HG02840 (cell line): ENCODE measurements around the gene CCDC141.
A peak's percentile ranks its signal among the peaks of the same experiment; 100 is the strongest.

Source experiments
- ATAC-seq: cut with Tn5 transposase; IDR thresholded peaks from one replicate; pipeline ENCODE4 v1.9.1; 2021; ENCODE audit warnings: mild to moderate bottlenecking, moderate library complexity, moderate number of reproducible peaks; ENCODE audit not compliant: unreplicated experiment, low FRiP score

Gene CCDC141

GRCh38 chr2:178834086-178834485 lies 215.9 kb downstream of the CCDC141 start:
- no peak for ATAC-seq

DNA sequence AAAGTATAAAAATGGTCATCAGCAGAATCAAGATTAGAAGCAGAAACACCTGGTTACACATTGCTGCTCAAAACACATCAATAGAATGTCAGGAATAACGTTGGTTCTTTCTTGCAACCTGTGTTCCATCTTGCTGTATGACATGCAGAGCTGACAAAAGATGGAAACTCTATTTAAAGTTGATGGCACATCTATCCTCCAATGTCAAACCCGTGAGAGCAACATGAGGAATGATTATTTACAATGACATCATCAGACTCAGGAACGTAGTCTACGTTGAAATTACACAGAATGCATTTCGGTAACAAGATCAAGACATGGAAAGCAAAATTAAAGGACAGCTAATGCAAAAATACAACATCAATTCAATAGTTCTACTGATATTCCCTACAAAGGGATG lies 216.6 kb downstream of the CCDC141 start:
- no peak for ATAC-seq

GRCh38 chr2:178830451-178830850 lies 219.5 kb downstream of the CCDC141 start:
- ATAC-seq, result no peak

DNA sequence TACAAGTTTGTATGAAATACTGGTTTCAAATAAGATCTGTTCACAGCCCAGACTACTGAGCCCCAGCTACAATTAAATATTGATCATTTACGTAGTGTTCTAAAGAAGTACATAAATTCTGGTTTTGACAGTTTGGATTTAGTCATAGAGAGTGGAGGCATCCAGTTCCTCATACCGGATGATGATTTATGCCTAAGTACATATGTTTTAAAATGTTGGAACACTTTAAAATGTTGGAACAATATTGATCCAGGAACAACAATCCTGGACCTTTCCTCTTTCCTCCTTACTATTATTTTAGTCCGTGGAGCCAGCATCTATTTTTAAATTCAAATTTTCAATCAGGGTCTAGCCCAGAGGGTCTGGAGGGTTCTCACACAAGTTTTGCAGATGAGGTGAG lies 220.0 kb downstream of the CCDC141 start:
- no peak for ATAC-seq

DNA sequence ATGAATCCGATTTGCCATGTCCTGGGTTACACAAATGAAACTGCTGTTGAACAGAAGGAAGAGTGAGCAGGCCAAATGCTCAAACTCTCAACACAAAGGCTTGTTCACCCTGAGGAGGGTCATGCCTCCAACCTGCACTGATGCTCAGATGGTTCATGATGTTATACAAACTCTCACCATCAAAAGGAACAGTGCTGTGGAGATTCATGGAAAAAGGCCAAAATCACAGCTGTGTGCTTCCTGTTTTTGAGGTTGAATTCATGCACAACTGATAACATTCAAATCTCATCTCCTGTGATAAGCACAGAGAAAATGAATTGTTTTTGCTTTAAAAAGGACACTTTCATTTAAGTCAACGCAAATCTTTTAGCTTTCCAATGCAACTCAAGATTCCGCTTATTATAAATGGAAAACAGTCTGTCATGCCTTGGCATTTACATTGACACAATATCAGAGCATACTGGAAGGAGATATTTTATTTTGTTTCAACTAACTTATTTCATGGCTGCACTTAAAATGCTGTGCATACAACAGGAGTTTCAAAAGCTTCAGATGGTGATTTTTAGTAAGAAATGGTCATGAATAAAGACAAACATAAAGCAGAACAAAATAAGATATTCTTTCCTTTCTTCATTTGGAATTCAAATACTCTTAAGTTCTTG lies 220.5 kb downstream of the CCDC141 start:
- no peak for ATAC-seq

DNA sequence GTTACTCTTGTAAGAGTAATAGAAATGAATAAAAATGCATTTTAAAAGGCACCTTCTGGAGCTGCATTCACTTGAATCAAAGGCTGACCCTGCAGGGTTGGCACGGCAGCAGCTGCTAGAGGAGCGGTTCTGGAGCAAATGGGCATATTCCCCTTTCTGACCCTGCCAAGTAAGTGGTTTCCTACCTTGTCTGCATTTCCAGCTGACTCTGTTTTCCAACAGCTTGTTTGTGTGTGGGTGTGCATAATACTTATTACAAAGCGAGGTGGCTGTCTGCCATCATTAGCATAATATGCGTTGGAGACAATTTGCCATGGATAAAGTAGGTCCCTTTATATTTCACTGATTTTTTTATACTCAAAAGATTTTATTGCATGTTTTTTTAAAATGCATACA lies 221.5 kb downstream of the CCDC141 start:
- ATAC-seq, result no peak

DNA sequence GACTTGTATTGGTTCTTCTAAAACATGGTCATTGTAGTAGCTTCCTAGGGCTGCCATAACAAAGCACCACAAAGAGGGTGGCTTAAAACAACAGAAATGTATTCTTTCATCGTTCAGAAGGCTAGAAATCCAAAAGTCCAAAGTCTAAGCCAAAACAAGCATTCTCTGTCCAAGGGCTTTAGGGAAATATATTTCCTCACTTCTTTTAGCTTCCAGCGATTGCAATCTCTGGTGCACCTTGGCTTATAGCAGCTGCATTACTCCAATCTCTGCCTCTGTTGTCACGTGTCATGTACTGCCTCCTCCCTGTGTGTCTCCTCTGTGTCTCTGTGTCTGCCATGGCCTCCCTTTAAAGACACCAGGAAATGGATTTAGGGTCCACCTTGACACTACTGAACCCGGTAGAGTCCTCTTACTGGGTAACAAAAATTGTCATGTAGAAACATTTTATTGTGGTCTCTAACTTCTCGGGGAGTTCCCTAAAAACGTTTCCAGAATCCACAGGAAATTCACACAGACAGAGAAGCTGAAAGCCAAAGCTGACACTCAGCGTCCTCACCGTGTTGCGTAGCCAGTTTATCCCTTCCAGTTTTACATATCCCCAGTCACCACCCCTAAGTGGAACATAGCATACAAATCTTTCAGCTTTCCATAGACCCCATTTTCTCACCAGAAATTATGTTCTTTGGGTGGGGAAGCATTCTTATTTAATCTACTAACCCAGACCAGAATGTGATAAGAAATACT lies 222.0 kb downstream of the CCDC141 start:
- no peak for ATAC-seq

GRCh38 chr2:178827111-178827510 lies 222.8 kb downstream of the CCDC141 start:
- no peak for ATAC-seq

DNA sequence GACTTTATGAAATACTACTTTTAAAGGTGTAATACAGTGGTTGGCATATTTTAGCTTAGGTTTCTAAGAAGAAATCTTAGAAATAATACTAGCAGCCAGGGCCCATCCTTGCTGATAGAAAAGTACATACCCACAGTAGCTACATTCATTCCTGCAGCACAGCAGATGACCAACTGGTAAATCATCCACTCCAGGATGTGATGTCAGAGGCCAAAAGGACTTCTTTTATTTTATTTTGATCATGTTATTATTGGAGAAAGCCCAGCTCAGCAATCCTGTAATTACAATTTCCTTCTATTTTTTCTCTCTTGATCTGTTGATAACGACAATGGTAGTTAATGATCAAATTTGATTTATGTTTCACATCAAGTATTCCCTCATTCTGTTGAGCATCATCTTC lies 224.8 kb downstream of the CCDC141 start:
- no peak for ATAC-seq

DNA sequence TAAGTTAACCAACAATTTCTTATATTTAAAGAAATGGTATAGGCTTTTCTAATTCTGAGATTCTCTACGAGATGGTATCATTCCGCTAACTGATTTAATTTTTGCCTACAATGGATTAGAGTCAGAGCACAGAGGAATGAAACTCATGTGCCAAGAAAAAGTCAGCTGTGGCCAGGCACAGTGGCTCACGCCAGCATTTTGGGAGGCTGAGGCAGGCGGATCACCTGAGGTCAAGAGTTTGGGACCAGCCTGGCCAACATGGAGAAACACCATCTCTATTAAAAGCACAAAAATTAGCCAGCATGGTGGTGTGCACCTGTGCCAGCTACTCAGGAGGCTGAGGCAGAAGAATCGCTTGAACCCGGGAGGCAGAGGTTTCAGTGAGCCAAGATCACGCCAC lies 225.8 kb downstream of the CCDC141 start:
- no peak for ATAC-seq

GRCh38 chr2:178819992-178820391 lies 229.9 kb downstream of the CCDC141 start:
- ATAC-seq, result peak; percentile 81

DNA sequence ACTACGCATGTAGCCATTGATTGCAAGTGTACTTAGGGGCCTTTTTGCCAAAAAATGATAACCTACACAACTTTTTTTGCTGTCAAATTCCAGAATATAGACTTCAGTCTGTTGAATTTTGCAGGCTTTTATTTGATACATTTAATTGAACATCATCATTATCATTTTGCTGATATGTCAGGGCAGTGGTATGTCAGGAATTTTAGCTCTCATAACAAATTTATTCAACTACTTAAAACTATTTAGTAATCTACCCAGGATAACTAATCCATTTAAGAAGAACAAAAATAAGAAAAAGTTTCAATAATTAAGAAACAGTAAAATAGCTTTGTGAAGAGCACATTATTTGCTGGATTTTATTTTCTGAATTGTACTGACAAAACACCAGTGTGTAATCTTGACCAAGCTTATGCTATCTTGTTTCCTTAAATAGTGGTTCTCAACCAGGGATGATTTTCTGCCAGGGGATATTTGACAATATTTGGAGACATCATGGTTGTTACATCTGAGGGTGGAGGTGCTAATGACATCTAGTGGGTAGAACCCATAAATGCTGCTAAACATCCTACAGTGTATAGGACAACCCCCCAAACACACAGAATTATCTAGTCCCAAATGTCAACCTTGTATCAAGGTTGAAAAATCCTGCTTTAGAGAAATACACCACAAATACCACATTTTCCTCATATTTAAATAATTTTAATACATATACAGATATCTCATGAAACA lies 230.6 kb downstream of the CCDC141 start:
- no peak for ATAC-seq

DNA sequence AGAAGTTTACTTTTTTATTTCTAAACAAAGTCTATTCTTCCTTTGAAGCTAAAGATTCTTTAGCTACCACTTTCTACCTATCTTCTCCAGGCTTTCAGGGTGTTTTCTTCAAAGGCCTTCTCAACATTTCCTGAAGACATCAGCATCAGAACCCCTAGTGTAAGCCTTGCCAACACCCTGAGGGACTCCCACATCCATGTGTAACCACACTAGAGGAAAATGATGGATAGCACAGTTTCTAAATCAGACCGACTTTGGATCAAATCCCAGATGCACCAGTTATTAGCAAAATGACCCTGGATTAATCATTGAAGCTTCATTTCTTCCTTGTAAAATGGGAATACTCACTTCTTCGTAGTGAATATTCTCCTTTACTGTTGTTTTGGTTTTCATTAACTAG lies 238.0 kb downstream of the CCDC141 start:
- ATAC-seq, result no peak

DNA sequence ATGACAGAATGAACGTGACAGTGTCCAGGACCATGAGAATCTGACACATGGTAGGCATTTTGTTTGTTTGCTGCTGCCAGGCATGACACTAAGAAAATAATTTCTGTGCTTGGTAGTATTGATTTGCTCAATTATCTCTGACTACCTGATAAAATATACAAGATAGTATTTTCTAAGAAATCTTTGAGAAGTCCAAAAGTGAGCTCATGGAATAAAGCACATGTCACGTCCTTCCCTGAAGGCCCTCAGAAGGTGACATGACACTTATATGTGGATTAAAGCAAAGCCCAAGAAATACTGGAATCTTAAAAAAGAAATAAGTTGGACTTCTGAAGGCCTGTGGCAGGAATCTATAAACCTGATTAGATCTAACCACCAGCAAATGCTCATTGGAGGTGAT lies 238.9 kb downstream of the CCDC141 start:
- no peak for ATAC-seq

GRCh38 chr2:178810422-178810821 lies 239.5 kb downstream of the CCDC141 start:
- ATAC-seq, result no peak

DNA sequence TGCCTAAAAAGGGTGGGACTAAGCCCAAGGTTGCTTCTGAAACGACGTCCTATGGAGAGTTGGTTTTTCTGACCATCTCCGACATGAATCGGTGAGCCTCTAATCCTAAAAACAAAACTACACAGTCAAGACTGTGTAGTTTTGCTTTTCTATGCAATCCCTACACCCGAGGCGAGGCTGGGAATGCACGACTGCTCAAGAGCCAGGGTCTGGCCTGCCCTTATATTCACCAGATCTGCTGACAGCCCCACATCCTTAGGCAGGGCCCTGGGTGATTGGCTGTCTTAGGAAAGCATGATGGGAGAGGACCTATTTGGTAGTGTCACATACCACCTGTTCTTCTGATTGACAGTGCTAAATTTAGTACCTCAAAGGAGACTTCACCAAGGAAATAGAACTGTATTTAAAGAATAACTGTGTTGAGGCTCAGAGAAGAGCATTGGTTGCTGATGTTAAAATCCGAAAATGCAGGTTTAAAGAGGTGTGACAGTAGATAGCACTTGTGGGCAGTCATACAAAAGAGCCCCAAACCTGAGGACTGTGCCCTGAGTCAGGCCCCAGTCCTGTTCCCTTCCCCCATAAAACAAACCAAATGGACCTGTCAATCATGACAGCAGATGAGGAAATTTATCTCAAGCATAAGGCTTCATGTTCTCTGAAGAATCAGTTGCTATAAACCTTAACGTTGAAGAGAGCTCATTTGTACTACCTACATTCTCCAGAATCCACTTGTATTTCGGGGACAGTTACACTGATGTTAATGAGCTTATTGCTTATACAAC lies 242.5 kb downstream of the CCDC141 start, which contains the start of gene TTN:
TTN (minus strand) TSS at position 197 of the 782 bp plus-strand sequence. CDS start 2,781 bp downstream, outside the sequence.
- no peak for ATAC-seq

DNA sequence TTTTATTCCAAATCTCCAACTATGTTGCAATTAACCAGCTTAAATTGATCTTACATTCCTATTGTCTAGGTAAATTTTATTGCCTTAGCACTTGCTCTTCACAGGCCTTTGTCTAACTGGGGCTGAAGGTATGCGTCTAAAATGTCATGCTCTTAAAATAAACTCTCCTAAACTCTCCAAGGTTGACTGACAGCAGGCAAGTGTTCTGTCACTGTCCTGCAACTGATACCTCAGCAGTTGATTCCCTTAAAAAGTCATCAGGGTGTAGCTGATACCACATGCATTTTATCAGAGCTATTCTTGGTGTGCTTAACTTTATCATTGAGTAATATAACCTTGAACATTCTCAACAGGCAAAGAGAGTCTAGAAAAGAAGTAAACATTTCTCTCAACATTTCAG lies 243.4 kb downstream of the CCDC141 start:
- ATAC-seq, result no peak

DNA sequence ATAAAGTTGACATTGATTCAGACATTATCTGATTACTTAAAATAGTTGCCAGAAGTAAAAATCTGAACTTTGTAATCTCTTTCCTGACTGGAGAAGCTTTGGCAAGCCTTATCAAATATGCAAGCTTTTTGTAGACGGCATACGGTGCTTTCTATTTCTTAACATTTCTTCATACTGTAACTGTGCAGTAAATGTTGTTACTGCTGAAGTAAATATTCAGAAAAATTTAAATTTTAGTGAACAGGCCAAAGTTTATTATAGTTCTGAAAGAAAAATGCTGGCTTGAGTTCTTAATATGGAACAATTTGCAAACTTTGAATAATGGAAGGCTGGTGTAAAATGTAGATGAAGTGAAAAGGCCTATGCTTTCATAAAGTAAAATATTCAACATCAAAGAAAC lies 244.5 kb downstream of the CCDC141 start:
- ATAC-seq, result no peak

DNA sequence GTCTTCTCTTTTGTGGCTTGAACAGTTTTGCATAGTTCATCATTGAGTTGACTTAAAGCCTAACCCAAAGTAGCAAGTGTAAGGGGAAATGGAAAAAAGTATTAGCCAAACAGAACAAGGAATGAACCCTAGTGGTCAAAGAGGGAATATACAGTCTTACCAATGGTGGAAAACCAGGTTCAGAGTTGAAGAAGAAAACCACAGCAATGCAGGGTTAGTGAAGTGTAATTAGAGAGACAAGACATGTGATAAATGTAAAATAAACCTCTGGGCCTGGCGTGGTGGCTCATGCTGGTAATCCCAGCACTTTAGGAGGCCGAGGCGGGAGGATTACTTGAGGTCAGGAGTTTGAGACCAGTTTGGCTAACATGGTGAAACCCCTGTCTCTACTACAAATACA lies 245.1 kb downstream of the CCDC141 start:
- ATAC-seq, result no peak

DNA sequence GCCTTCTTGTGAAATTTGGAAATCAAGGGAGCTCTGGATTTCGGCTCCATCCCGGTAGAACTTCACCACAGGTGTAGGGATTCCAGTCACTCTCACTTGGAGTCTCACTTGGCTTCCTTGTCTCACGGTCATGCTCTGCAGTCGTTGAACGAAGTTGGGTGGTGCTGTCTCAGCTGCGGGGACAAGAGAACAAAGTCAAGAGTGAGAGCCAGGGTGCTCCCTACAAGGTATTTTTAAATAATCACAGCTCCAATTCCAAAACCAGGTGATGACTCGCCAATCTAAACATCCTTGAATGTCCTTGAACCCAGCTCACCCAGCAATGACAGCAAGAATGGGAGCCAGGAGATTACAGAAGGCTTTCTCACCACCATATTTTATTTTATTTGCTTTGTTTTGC lies 249.4 kb downstream of the CCDC141 start:
- no peak for ATAC-seq

DNA sequence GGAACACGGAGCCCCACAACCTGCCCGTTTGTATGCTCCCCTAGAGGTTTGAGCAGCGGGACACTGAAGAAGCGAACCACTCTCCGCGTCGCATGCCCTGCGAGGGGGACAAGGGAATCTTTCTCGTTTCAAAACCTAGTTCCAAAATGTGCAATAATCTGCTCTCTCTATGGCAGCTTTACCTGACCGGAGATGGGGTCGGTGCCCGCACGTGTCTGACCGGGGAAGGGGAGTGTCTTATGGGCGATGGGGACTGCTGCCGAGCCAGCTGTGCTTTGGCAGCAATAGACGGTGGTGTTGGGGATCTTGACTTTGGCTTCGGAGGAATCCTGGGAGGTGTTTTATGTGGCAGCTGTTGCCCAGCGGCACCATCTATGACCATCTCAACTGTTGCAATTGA lies 250.6 kb downstream of the CCDC141 start:
- ATAC-seq, result no peak
